ENCODE results near the gene CENPO. TPM values are rescaled to one million over a fixed set of nuclear protein-coding genes. Genes with fewer than 3 reads are reported as not detected.

The CENPO gene
- total and polyA plus RNA-seq, 12 donors: 2.6 to 16.6 (median 9.5) TPM

GRCh38 chr2:24783641-24784040 is 9.6 kb upstream of the CENPO start:
- no peak overlapping the region for H3K27ac ChIP-seq
- intact Hi-C loops (cut with DNase I): no loop called here
- DNase-seq: no peak
- 89 to 90% (median 89%) methylated on average over 3 of the region's 3 CpGs for WGBS, 4 donors
- no peaks in the 10 kb centered on the region for H3K36me3 ChIP-seq (replicated peaks in 1 of 2)
- H3K27me3 ChIP-seq: no peaks in the 10 kb centered on the region
- H3K4me3 ChIP-seq: no peak overlapping the region
- no peak for TF ChIP-seq POLR2A (IDR thresholded peaks at IDR 0.05)
- no peak for TF ChIP-seq CTCF (IDR thresholded peaks at IDR 0.05)
- peaks cover 0 to 7% of the 10 kb centered on the region in 2 donors for H3K4me1 ChIP-seq (replicated peaks in 1 of 2)
- no peaks in the 10 kb centered on the region for H3K9me3 ChIP-seq (replicated peaks in 1 of 3)

- peaks cover 0 to 4% of the 10 kb centered on the region in 2 donors for H3K36me3 ChIP-seq (replicated peaks in 1 of 2)
- H3K4me1 ChIP-seq (replicated peaks in 1 of 2): no peaks in the 10 kb centered on the region
- TF ChIP-seq POLR2A (IDR thresholded peaks at IDR 0.05): no peak
- no peak for TF ChIP-seq CTCF (IDR thresholded peaks at IDR 0.05)
- 82 to 90% (median 84%) methylated on average over 6 of the region's 6 CpGs for WGBS, 4 donors
- H3K27ac ChIP-seq: no peak overlapping the region
- H3K9me3 ChIP-seq (replicated peaks in 1 of 3): no peaks in the 10 kb centered on the region
- no peak overlapping the region for H3K4me3 ChIP-seq
- DNase-seq: no peak
- no peaks in the 10 kb centered on the region for H3K27me3 ChIP-seq
- intact Hi-C loops (cut with DNase I): no loop called here
Measured at GRCh38 chr2:24785671-24786321, 7.4 kb upstream of the CENPO start.

GRCh38 chr2:24787532-24787931 is 5.7 kb upstream of the CENPO start:
- Histone ChIP-seq H3K4me3 (no peak overlapping the region), H3K27me3 (no peaks in the 10 kb centered on the region), H3K4me1 (replicated peaks in 1 of 2) (peaks cover 0 to 8% of the 10 kb centered on the region in 2 donors), H3K27ac (no peak overlapping the region), H3K9me3 (replicated peaks in 1 of 3) (no peaks in the 10 kb centered on the region), H3K36me3 (replicated peaks in 1 of 2) (peaks cover 0 to 4% of the 10 kb centered on the region in 2 donors)
- DNase-seq: no peak
- intact Hi-C loops (cut with DNase I): no loop called here
- WGBS, 4 donors: 57 to 67% (median 64%) methylated on average over 2 of the region's 2 CpGs
- TF ChIP-seq POLR2A (IDR thresholded peaks at IDR 0.05) (no peak), CTCF (IDR thresholded peaks at IDR 0.05) (no peak)

GRCh38 chr2:24788816-24789215 is 4.4 kb upstream of the CENPO start:
- DNase-seq: no peak
- Histone ChIP-seq H3K4me3 (no peak overlapping the region), H3K27ac (no peak overlapping the region), H3K36me3 (replicated peaks in 1 of 2) (peaks cover 0 to 4% of the 10 kb centered on the region in 2 donors), H3K27me3 (no peaks in the 10 kb centered on the region), H3K9me3 (replicated peaks in 1 of 3) (no peaks in the 10 kb centered on the region), H3K4me1 (replicated peaks in 1 of 2) (peaks cover 0 to 12% of the 10 kb centered on the region in 2 donors)
- intact Hi-C loops (cut with DNase I): no loop called here
- 70 to 87% (median 77%) methylated on average over 3 of the region's 3 CpGs for WGBS, 4 donors
- TF ChIP-seq CTCF (IDR thresholded peaks at IDR 0.05) (no peak), POLR2A (IDR thresholded peaks at IDR 0.05) (no peak)
